Measurements from ENCODE around the gene PDE4C. TPM values are rescaled to one million over a fixed set of nuclear protein-coding genes. Genes with fewer than 3 reads are reported as not detected.
A peak's percentile ranks its signal among the peaks of the same experiment; 100 is the strongest.

PDE4C gene
- total and polyA plus RNA-seq, 2 donors (not counting 1 experiment from before 2014, with no cell fraction given): 0.35 to 2.0 TPM

GRCh38 chr19:18192673-18193387 is 33.4 kb downstream of the PDE4C start, which contains the start of gene MPV17L2:
MPV17L2 (plus strand) TSS chr19:18193218; CDS start chr19:18193282, 64 bp downstream.
- no peaks in the 10 kb centered on the region for H3K79me2 ChIP-seq (ENCODE audit: control insufficient read depth, insufficient read depth, low read length)
- H3K4me2 ChIP-seq (ENCODE audit: extremely low read depth, insufficient read depth, low read length): peak within 1 kb of the TSS; percentile 85
- no peaks in the 10 kb centered on the region for H3K27me3 ChIP-seq (ENCODE audit: control insufficient read depth, insufficient read depth, low read length)
- no peaks in the 10 kb centered on the region for H3K4me1 ChIP-seq (ENCODE audit: control insufficient read depth, extremely low read depth, insufficient read depth, low read length)
- H3K9me3 ChIP-seq (ENCODE audit: control insufficient read depth, insufficient read depth, low read depth, low read length): no peaks in the 10 kb centered on the region
- DNase-seq (ENCODE audit: low read depth in 2 of 2): peak; percentile 100
- H4K20me1 ChIP-seq (ENCODE audit: control insufficient read depth, extremely low read depth, insufficient read depth, low read length): no peaks in the 10 kb centered on the region
- peak within 1 kb of the TSS; percentile 70 to 88 (median 80) for H3K4me3 ChIP-seq (replicated peaks in 1 of 4; ENCODE audit: control extremely low read depth in 1 of 4, insufficient read depth in 1 of 4, low read depth in 3 of 4, low read length in 4 of 4)
- peak within 1 kb of the TSS; percentile 83 for H3K9ac ChIP-seq (ENCODE audit: insufficient read depth, low read length)
- H2AFZ ChIP-seq (ENCODE audit: low read length): peak within 1 kb of the TSS; percentile 18
- peak within 1 kb of the TSS; percentile 88 for H3K27ac ChIP-seq (ENCODE audit: insufficient read depth, low read length)
- TF ChIP-seq EZH2 (IDR thresholded peaks at IDR 0.05; ENCODE audit: low read length, missing control alignments) (peak; percentile 93), CTCF (conservative IDR thresholded peaks at IDR 0.05 in 1 of 2, IDR thresholded peaks at IDR 0.05 in 1 of 2; ENCODE audit: low read depth in 1 of 2, low read length in 2 of 2) (no peak)
- peaks cover 2% of the 10 kb centered on the region for H3K36me3 ChIP-seq (ENCODE audit: control insufficient read depth, insufficient read depth, low read length)

- Histone ChIP-seq H2AFZ (ENCODE audit: low read length) (peak overlapping the region; percentile 20), H3K27ac (ENCODE audit: insufficient read depth, low read length) (peak overlapping the region; percentile 87)
- TF ChIP-seq CTCF (conservative IDR thresholded peaks at IDR 0.05 in 1 of 2, IDR thresholded peaks at IDR 0.05 in 1 of 2; ENCODE audit: low read depth in 1 of 2, low read length in 2 of 2): no peak
- no peak for TF ChIP-seq EZH2 (IDR thresholded peaks at IDR 0.05; ENCODE audit: low read length, missing control alignments)
These were observed 34.6 kb downstream of the PDE4C start for GRCh38 chr19:18191640-18192062.

GRCh38 chr19:18190278-18190677 is 36.0 kb downstream of the PDE4C start:
- Histone ChIP-seq H3K79me2 (ENCODE audit: control insufficient read depth, insufficient read depth, low read length) (no peaks in the 10 kb centered on the region), H3K4me3 (replicated peaks in 1 of 4; ENCODE audit: control extremely low read depth in 1 of 4, insufficient read depth in 1 of 4, low read depth in 3 of 4, low read length in 4 of 4) (no peak overlapping the region), H4K20me1 (ENCODE audit: control insufficient read depth, extremely low read depth, insufficient read depth, low read length) (no peaks in the 10 kb centered on the region), H3K27ac (ENCODE audit: insufficient read depth, low read length) (no peak overlapping the region), H3K4me1 (ENCODE audit: control insufficient read depth, extremely low read depth, insufficient read depth, low read length) (no peaks in the 10 kb centered on the region), H3K9me3 (ENCODE audit: control insufficient read depth, insufficient read depth, low read depth, low read length) (no peaks in the 10 kb centered on the region), H2AFZ (ENCODE audit: low read length) (no peak overlapping the region), H3K36me3 (ENCODE audit: control insufficient read depth, insufficient read depth, low read length) (no peaks in the 10 kb centered on the region), H3K4me2 (ENCODE audit: extremely low read depth, insufficient read depth, low read length) (no peak overlapping the region), H3K9ac (ENCODE audit: insufficient read depth, low read length) (no peak overlapping the region), H3K27me3 (ENCODE audit: control insufficient read depth, insufficient read depth, low read length) (no peaks in the 10 kb centered on the region)
- TF ChIP-seq EZH2 (IDR thresholded peaks at IDR 0.05; ENCODE audit: low read length, missing control alignments) (no peak), CTCF (conservative IDR thresholded peaks at IDR 0.05 in 1 of 2, IDR thresholded peaks at IDR 0.05 in 1 of 2; ENCODE audit: low read depth in 1 of 2, low read length in 2 of 2) (no peak)
- no peak for DNase-seq (ENCODE audit: low read depth in 2 of 2)

More at GRCh38 chr19:18191640-18192062, 34.6 kb downstream of the PDE4C start:
- Histone ChIP-seq H3K4me2 (ENCODE audit: extremely low read depth, insufficient read depth, low read length) (peak overlapping the region; percentile 49), H3K36me3 (ENCODE audit: control insufficient read depth, insufficient read depth, low read length) (peaks cover 2% of the 10 kb centered on the region), H3K27me3 (ENCODE audit: control insufficient read depth, insufficient read depth, low read length) (no peaks in the 10 kb centered on the region), H3K79me2 (ENCODE audit: control insufficient read depth, insufficient read depth, low read length) (no peaks in the 10 kb centered on the region), H3K4me1 (ENCODE audit: control insufficient read depth, extremely low read depth, insufficient read depth, low read length) (no peaks in the 10 kb centered on the region), H3K9me3 (ENCODE audit: control insufficient read depth, insufficient read depth, low read depth, low read length) (no peaks in the 10 kb centered on the region), H4K20me1 (ENCODE audit: control insufficient read depth, extremely low read depth, insufficient read depth, low read length) (no peaks in the 10 kb centered on the region), H3K9ac (ENCODE audit: insufficient read depth, low read length) (no peak overlapping the region), H3K4me3 (replicated peaks in 1 of 4; ENCODE audit: control extremely low read depth in 1 of 4, insufficient read depth in 1 of 4, low read depth in 3 of 4, low read length in 4 of 4) (peak overlapping the region; percentile 51 to 88 (median 60))
- DNase-seq (ENCODE audit: low read depth in 2 of 2): no peak

Data from fibroblast of lung (primary cell).